ENCODE results near the gene MRPL17.

The MRPL17 gene

DNA sequence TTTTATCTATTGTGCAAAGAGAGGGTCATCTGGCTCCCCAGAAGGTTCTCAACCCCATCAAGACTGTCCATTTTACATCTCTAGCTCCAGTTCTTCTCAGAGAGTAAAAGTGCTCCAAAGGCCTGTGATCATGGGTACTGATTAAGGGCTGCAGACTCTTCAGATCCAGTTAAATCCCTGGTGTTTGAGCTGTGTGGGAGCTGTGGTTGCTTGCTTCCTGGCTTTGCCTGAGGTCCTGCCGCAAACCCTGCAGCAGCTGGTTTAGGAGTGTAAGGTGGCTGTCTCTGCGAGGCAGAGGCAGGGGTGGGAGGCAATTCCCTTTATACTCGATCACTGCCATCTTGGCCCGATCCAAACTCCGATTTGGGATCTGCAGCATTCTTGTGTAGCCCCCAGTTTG is 1.2 kb downstream of the MRPL17 start:
- Histone ChIP-seq H3K27me3 (ENCODE audit: control insufficient read depth in 1 of 2, insufficient read depth in 2 of 2, low read length in 2 of 2) (no peaks in the 10 kb centered on the region), H3K4me1 (ENCODE audit: insufficient read depth, low read length) (peaks cover 15% of the 10 kb centered on the region), H3K4me3 (ENCODE audit: low read depth in 1 of 2, low read length in 2 of 2) (peak overlapping the region; percentile 87 to 93), H3K9me3 (ENCODE audit: low read length) (no peaks in the 10 kb centered on the region), H3K36me3 (ENCODE audit: insufficient read depth, low read length) (peaks cover 13% of the 10 kb centered on the region), H3K27ac (ENCODE audit: low read depth, low read length) (no peak overlapping the region), H3K9ac (ENCODE audit: low read length) (peak overlapping the region; percentile 74)

DNA sequence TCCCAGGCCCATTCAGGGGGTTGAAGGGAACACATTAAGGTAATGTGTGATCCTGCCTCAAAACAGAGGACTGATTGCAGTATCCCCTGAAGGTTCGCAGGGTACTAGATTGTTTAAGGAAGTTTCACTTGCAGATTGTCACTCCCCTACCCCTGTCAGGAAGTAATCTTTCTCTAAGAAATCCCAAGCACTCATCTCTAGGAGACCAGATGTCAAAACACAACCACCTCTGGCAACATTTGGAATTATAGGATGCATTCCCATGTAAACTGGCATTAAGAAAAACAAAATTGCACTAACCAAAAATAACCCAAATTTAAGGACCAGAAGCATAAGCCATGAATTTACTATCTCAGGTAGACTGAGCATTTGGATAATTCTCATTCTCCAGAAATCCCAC is 1.6 kb downstream of the MRPL17 start:
- Histone ChIP-seq H3K27ac (ENCODE audit: low read depth, low read length) (no peak overlapping the region), H3K27me3 (ENCODE audit: control insufficient read depth in 1 of 2, insufficient read depth in 2 of 2, low read length in 2 of 2) (no peaks in the 10 kb centered on the region), H3K9me3 (ENCODE audit: low read length) (no peaks in the 10 kb centered on the region), H3K36me3 (ENCODE audit: insufficient read depth, low read length) (peaks cover 13% of the 10 kb centered on the region), H3K9ac (ENCODE audit: low read length) (no peak overlapping the region), H3K4me1 (ENCODE audit: insufficient read depth, low read length) (peaks cover 15% of the 10 kb centered on the region), H3K4me3 (ENCODE audit: low read depth in 1 of 2, low read length in 2 of 2) (no peak overlapping the region)

DNA sequence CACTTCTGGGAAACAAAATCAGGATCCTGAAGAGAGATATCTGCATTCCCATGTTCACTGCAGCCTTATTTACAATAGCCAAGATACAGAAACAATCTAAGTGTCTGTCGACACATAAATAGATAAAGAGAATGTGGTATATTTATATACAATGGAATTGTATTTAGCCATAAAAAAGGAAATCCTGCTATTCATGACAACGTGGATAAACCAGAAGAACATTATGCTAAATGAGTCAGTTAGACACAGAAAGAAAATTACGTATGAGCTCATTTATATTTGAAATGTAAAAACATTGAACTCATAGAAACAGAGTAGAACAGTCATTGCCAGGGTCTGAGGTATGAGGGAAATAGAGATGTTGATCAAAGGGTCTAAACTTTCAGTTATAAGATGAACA is 6.1 kb downstream of the MRPL17 start:
- H3K4me1 ChIP-seq (ENCODE audit: insufficient read depth, low read length): peaks cover 7% of the 10 kb centered on the region
- H3K9ac ChIP-seq (ENCODE audit: low read length): no peak overlapping the region
- H3K27me3 ChIP-seq (ENCODE audit: control insufficient read depth in 1 of 2, insufficient read depth in 2 of 2, low read length in 2 of 2): no peaks in the 10 kb centered on the region
- no peaks in the 10 kb centered on the region for H3K9me3 ChIP-seq (ENCODE audit: low read length)
- H3K36me3 ChIP-seq (ENCODE audit: insufficient read depth, low read length): peaks cover 13% of the 10 kb centered on the region
- H3K4me3 ChIP-seq (ENCODE audit: low read depth in 1 of 2, low read length in 2 of 2): no peak overlapping the region
- no peak overlapping the region for H3K27ac ChIP-seq (ENCODE audit: low read depth, low read length)

DNA sequence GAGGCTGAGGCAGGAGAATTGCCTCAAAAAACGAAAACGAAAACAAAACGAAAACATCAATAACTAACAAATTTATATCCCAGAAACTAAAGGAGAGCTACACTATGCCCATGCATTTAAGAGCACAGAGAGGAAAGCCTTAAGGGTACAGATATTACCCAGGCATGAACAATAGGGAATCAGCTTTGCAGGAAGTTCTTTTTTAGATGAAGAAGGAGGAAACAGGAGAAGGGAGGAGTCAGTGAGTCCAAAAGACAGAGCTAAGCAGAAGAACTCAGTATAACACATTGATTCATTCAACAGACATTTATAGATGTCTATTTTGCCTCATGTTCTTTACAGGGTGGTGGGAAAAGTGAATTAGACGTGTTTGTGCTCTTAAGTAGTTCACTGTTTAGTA is 8.3 kb downstream of the MRPL17 start:
- Histone ChIP-seq H3K27ac (ENCODE audit: low read depth, low read length) (no peak overlapping the region), H3K4me3 (ENCODE audit: low read depth in 1 of 2, low read length in 2 of 2) (no peak overlapping the region), H3K9ac (ENCODE audit: low read length) (no peak overlapping the region), H3K4me1 (ENCODE audit: insufficient read depth, low read length) (no peaks in the 10 kb centered on the region), H3K27me3 (ENCODE audit: control insufficient read depth in 1 of 2, insufficient read depth in 2 of 2, low read length in 2 of 2) (no peaks in the 10 kb centered on the region), H3K9me3 (ENCODE audit: low read length) (no peaks in the 10 kb centered on the region), H3K36me3 (ENCODE audit: insufficient read depth, low read length) (no peaks in the 10 kb centered on the region)

DNA sequence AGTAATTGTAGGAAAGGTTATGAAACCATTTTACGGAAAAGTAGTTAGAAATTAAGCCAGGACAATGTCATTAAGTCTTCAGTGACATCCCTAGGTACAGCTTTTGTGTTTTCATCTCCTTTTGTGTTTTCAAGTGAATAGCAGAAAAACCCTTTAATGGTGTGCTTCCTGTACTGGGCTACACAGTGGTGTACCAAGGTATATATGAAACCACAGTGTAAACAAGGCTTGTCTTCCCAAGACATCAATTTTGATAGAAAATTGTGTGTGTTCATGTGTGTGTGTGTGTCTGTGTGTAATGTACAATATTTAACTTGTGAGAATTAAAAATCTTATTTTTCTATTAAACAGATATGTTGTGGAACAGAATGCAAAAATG is 8.9 kb downstream of the MRPL17 start:
- no peak overlapping the region for H3K27ac ChIP-seq (ENCODE audit: low read depth, low read length)
- H3K9me3 ChIP-seq (ENCODE audit: low read length): no peaks in the 10 kb centered on the region
- no peaks in the 10 kb centered on the region for H3K27me3 ChIP-seq (ENCODE audit: control insufficient read depth in 1 of 2, insufficient read depth in 2 of 2, low read length in 2 of 2)
- no peaks in the 10 kb centered on the region for H3K4me1 ChIP-seq (ENCODE audit: insufficient read depth, low read length)
- H3K4me3 ChIP-seq (ENCODE audit: low read depth in 1 of 2, low read length in 2 of 2): no peak overlapping the region
- H3K36me3 ChIP-seq (ENCODE audit: insufficient read depth, low read length): no peaks in the 10 kb centered on the region
- H3K9ac ChIP-seq (ENCODE audit: low read length): no peak overlapping the region

DNA sequence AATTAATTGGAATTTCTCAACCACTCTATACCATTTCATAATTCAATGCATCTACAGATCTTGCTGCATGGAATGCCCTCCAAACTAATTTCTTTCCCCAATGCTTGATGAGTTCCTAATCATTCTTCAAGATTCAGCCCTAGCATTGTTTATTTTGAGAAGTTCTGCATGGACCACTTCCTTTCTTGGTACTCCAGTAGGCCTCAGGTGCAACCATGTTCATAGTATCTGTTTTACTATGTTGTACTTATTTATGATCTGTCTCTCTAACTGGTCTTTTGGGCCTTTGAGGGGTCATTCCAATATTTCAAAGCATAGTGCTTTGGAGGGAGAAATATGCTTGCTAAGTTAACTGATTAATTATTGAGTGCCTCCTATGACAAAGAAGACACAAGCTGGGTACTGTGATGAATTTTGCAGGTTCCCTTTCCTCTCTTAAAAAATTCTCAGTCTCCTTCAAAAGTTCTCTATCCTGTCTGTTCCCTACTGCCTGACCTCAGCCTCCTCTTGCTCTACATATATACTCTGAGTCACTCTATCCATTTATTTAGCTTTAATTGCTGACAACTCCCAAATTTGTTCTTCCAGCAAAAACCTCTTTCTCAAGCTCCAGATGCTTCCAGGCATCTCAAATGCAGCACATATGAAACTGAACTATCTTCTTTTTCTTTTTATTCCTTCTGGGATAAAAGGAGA is 9.5 kb downstream of the MRPL17 start:
- Histone ChIP-seq H3K4me1 (ENCODE audit: insufficient read depth, low read length) (no peaks in the 10 kb centered on the region), H3K9ac (ENCODE audit: low read length) (no peak overlapping the region), H3K4me3 (ENCODE audit: low read depth in 1 of 2, low read length in 2 of 2) (no peak overlapping the region), H3K36me3 (ENCODE audit: insufficient read depth, low read length) (no peaks in the 10 kb centered on the region), H3K27me3 (ENCODE audit: control insufficient read depth in 1 of 2, insufficient read depth in 2 of 2, low read length in 2 of 2) (no peaks in the 10 kb centered on the region), H3K9me3 (ENCODE audit: low read length) (no peaks in the 10 kb centered on the region), H3K27ac (ENCODE audit: low read depth, low read length) (no peak overlapping the region)

DNA sequence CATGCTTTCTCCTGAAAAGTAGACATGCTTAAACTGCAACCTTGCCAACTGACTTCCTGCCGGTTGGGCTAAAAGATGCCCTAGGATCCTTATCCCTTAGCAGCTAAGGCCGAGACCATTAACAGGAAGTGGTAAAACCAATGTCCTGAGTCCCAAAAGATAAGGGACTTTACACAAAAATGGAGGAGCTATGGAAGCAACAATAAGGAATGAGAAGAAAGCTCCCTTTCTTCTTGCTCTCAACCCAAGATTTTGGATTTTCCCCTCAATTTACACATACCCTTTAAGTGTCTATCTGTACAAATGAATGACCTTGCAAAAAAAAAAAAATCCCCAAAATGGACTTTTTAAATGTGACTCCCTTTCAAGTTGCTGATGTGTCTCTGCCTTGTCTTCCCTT is 11.1 kb downstream of the MRPL17 start:
- no peaks in the 10 kb centered on the region for H3K36me3 ChIP-seq (ENCODE audit: insufficient read depth, low read length)
- no peak overlapping the region for H3K27ac ChIP-seq (ENCODE audit: low read depth, low read length)

DNA sequence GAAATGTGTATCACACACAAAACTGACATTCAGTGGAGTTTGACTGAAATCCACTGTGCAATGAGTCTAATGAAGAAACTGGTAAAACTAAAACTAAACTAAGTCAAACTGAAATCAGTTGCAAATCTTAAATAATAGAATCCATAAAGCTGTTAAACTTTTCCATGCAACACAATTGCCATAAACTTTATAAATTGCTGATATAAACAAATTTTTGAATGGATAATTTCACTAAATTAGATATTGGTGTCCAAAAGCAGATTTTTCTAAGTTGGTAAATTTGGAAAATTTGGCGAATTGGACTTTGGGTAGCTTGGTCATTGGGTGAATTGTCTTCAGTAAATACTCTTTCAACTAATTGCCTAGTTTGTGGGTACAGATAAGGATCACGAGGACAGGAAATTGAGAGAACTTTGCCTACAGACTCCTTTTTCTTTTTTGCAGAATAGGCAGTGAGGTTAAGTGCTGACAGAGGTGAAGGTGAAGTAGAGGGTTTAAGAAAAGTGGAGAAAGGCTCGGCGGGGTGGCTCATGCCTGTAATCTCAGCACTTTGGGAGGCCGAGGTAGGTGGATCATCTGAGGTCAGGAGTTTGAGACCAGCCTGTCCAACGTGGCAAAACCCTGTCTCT is 12.8 kb downstream of the MRPL17 start:
- no peak overlapping the region for H3K27ac ChIP-seq (ENCODE audit: low read depth, low read length)
- no peaks in the 10 kb centered on the region for H3K9me3 ChIP-seq (ENCODE audit: low read length)
- H3K36me3 ChIP-seq (ENCODE audit: insufficient read depth, low read length): no peaks in the 10 kb centered on the region
- H3K4me1 ChIP-seq (ENCODE audit: insufficient read depth, low read length): peaks cover 5% of the 10 kb centered on the region
- H3K4me3 ChIP-seq (ENCODE audit: low read depth in 1 of 2, low read length in 2 of 2): no peak overlapping the region
- H3K27me3 ChIP-seq (ENCODE audit: control insufficient read depth in 1 of 2, insufficient read depth in 2 of 2, low read length in 2 of 2): no peaks in the 10 kb centered on the region
- H3K9ac ChIP-seq (ENCODE audit: low read length): no peak overlapping the region

More for the DNA sequence above, 11.1 kb downstream of the MRPL17 start:
- Histone ChIP-seq H3K9me3 (ENCODE audit: low read length) (no peaks in the 10 kb centered on the region), H3K4me1 (ENCODE audit: insufficient read depth, low read length) (peaks cover 5% of the 10 kb centered on the region), H3K9ac (ENCODE audit: low read length) (no peak overlapping the region), H3K4me3 (ENCODE audit: low read depth in 1 of 2, low read length in 2 of 2) (no peak overlapping the region), H3K27me3 (ENCODE audit: control insufficient read depth in 1 of 2, insufficient read depth in 2 of 2, low read length in 2 of 2) (no peaks in the 10 kb centered on the region)

DNA sequence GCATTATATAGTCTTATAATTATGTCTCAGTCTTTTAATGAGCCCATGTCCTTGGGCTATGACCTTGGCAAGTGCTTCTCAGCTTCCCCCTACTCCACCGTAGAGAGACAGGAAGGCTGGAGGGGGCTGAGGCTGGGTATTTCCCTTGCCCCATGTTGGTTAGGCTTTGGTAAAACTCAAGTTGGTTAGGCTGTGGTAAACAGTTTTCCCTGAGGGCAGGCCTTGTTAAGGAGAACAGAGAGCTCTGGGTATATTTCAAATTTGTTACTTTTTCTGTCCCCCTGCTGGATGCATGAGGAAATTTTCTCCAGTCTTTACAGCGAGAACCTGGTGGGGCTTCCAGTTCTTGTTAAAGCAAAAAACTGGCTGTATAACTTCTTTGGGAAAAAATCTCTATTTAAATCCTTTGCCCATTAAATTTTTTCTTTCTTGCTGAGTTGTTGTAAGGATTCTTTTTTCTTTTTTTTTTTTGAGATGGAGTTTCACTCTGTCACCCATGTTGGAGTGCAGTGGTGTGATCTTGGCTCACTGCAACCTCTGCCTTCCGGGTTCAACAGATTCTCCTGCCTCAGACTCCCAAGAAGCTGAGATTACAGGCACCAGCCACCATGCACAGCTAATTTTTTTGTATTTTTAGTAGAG is 15.3 kb downstream of the MRPL17 start:
- Histone ChIP-seq H3K36me3 (ENCODE audit: insufficient read depth, low read length) (no peaks in the 10 kb centered on the region), H3K27me3 (ENCODE audit: control insufficient read depth in 1 of 2, insufficient read depth in 2 of 2, low read length in 2 of 2) (no peaks in the 10 kb centered on the region), H3K9me3 (ENCODE audit: low read length) (no peaks in the 10 kb centered on the region), H3K27ac (ENCODE audit: low read depth, low read length) (no peak overlapping the region), H3K4me3 (ENCODE audit: low read depth in 1 of 2, low read length in 2 of 2) (no peak overlapping the region), H3K4me1 (ENCODE audit: insufficient read depth, low read length) (peaks cover 22% of the 10 kb centered on the region), H3K9ac (ENCODE audit: low read length) (no peak overlapping the region)

DNA sequence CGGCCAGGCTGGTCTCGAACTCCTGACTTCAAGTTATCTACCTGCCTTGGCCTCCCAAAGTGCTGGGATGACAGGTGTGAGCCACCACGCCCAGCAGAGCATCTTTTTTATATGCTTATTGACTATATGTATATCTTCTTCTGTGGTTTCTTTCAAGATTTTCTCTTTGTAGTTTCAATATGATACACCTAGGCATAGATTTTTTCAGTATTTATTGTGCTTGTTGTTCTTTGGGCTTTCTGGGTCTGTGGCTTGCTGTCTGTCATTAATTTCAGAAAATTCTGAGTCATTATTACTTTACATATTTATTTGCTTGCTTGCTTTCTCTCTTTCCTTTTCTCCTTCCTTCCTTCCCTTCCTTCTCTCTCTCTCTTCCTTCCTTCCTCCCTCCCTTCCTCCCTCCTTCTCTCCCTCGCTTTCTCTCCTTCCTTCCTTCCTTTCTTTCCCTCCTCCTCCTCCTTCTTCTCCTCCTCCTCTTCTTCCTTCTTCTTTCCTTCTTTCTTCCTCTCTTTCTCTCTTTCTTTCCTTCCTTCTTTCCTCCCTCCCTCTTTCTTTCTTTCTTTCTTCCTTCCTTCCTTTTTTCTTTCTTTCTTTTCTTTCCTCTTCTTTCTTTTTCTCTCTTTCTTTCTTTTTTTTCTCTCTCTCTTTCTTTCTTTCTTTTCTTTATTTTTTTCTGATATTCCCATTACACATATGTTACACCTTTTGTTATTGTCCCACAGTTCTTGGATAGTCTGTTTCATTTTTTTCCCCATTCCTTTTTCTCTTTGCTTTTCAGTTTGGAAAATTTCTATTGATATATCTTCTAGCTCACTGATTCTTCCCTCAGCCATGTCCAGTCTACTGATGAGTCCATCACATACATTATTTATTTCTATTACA is 16.6 kb downstream of the MRPL17 start:
- no peak overlapping the region for H3K27ac ChIP-seq (ENCODE audit: low read depth, low read length)
- no peaks in the 10 kb centered on the region for H3K9me3 ChIP-seq (ENCODE audit: low read length)
- no peak overlapping the region for H3K9ac ChIP-seq (ENCODE audit: low read length)
- H3K27me3 ChIP-seq (ENCODE audit: control insufficient read depth in 1 of 2, insufficient read depth in 2 of 2, low read length in 2 of 2): no peaks in the 10 kb centered on the region
- no peaks in the 10 kb centered on the region for H3K36me3 ChIP-seq (ENCODE audit: insufficient read depth, low read length)
- no peak overlapping the region for H3K4me3 ChIP-seq (ENCODE audit: low read depth in 1 of 2, low read length in 2 of 2)
- peaks cover 22% of the 10 kb centered on the region for H3K4me1 ChIP-seq (ENCODE audit: insufficient read depth, low read length)

DNA sequence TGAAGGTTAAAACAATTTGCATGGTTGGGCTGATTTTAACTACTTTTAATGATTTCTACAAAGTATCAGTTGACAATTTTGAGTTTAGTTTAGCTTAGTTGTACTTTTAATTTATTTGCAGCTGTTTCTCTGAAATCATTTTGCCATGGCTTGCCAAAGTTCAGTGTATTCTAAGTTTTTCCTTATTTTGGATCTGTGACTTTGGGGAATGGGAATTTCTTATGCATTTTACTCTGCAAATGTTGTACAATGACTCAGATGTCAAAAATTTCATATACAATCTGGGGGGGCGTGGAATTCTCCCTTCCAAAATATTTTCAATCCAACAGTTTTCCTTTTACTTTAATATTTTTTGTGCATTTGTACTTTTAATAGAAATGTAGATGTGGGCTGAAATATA is 18.6 kb downstream of the MRPL17 start:
- Histone ChIP-seq H3K27ac (ENCODE audit: low read depth, low read length) (peak overlapping the region; percentile 3), H3K9me3 (ENCODE audit: low read length) (no peaks in the 10 kb centered on the region), H3K9ac (ENCODE audit: low read length) (no peak overlapping the region), H3K4me3 (ENCODE audit: low read depth in 1 of 2, low read length in 2 of 2) (no peak overlapping the region), H3K27me3 (ENCODE audit: control insufficient read depth in 1 of 2, insufficient read depth in 2 of 2, low read length in 2 of 2) (no peaks in the 10 kb centered on the region), H3K36me3 (ENCODE audit: insufficient read depth, low read length) (no peaks in the 10 kb centered on the region), H3K4me1 (ENCODE audit: insufficient read depth, low read length) (peaks cover 22% of the 10 kb centered on the region)

All from muscle layer of colon (tissue), 2 donors.